NCI-H748 (cell line): ENCODE results near the gene PRKCE.

ENCODE experiments used
- DNase-seq: peaks from one replicate; lab custom pipeline; 2025; ENCODE audit not compliant: unreplicated experiment; lab: John Stamatoyannopoulos, UW

Gene PRKCE

DNA sequence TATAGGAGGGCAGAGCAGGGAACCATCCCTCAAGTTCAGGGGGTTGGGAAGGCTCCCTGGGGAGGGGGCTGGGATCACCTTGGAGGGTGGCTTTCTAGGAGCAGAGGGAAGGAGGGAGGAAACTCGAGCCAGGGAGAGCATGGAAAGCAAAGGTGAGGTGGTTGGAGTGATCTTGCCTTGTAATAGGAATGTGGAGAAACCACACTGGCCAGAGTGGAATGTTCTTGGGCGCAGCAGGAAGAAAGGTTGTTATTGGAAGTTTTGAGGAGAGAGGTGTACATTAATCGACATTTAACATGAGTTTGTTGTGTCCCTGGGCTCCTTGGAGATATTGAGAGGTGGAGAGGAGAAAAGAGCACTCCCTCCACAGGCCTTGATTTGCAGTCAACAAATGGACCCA lies 272.2 kb downstream of the PRKCE start:
- DNase-seq: no peak

DNA sequence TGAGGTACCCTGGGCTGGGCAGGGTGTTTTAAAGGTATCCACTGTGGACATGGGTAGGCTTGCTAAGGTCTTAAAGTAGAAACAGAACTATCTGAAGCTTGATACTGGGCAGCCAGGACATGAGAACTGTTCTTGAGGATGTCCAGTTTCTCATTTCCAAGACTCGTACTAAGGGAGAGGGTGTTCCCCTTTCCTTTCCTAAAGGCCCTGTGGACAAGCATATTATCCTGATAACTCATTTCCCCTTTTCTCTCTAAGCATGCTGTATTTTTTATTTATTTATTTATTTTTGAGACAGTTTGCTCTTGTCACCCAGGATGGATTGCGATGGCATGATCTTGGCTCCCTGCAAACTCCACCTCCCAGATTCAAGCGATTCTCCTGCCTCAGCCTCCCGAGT lies 273.6 kb downstream of the PRKCE start:
- DNase-seq: no peak

DNA sequence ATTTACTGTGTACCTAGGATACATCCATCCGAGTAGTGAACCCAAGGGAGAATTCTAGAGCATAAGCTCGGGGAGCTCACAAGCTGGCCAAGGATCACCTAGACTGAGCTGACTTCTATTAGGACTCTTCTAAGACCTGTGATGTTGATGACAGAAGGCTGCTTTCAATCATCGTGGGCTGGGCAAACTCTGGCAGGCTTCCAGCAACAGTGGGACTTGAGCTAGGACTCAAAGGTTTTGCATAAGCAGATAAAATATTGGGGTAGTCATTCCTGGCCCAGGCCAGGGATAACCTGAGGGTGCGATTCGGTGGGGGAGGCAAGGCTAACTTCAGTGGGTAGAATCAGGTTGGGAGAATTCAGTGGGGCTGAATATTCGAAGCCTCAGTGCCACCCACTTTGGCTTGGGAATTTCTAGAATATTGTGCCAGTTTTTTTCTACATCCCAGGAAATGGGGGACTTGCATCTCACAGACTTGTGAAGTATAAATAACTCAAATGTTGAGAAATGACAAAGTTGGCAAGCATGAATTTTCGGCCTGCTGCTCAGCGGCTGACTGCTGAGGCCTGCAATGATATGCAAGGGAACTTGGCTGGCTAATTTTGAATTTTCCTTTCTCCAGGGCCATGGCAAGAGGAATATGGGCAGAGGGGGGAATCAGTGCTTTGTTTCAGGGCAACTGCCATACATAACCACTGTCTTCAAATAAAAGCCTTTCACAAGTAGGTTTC lies 274.3 kb downstream of the PRKCE start:
- DNase-seq: no peak

DNA sequence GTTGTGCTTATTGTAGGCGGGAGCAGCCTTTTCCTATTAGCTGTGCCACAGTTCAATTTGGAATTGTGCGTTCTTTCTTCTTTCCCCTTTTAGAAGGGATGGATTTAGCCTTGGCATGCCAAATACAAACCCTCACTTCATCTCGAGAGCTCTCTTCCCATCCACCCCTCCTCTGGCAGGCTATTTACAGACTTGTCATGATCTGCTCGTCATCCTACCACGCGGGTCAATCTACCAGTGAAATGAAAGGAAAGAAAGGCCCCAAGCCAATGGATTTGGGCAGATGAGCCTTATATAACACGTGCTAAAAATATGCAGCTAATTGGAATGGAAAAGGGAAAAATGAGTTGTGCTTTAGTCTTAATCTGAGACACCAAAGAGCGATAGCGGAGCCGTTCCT lies 277.5 kb downstream of the PRKCE start:
- no peak for DNase-seq

DNA sequence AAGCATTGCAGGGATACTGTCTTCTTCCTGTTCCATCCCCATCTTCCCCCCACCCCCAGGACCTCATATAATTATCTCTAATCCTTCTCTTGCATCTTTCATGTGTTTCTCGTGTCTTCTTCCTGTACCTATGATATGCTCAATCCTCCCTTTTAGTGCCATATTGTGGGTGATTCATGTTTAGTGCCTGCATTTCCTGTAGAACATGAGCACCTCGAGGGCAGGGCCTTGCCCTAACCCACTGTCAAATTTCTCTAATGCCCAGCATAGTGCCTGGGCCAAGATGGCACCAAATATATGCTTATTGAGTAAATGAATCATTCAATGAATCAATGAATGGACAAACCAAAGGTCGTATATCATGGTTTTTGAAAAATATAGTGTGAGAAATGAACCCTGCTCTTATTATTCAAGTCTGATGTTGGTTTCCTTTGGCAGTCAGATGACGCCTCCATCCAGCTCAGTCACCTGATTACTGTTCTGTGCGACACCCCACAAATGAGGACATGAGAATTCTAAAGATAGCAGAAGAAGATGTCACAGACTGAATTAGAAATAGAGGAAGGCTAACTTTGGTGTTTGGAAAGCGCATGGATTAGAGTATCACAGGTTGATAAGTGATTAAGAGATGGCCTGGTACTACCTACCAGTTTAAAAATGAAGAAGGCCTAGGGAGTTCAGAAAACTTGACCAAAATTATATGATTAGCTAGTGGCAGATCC lies 278.4 kb downstream of the PRKCE start:
- no peak for DNase-seq

DNA sequence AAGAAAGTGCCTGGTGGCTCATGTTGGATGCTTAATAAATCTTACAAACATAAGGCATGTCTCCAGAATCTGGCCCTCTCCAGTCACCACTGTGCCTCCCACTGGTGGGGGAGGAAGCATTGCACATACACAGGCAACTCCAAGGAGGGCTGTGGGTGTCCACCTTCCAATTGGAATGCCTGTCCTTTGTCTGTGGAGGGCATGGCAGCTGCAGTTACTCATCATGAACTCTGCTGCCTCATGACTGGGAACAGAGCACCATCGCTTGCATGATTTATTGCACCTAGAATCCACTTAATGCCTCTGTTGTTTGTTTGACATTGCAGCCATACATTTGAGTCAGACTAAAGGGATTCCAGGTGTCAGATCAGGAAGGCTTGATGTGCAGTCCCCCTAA lies 278.9 kb downstream of the PRKCE start:
- peak; percentile 58 for DNase-seq

DNA sequence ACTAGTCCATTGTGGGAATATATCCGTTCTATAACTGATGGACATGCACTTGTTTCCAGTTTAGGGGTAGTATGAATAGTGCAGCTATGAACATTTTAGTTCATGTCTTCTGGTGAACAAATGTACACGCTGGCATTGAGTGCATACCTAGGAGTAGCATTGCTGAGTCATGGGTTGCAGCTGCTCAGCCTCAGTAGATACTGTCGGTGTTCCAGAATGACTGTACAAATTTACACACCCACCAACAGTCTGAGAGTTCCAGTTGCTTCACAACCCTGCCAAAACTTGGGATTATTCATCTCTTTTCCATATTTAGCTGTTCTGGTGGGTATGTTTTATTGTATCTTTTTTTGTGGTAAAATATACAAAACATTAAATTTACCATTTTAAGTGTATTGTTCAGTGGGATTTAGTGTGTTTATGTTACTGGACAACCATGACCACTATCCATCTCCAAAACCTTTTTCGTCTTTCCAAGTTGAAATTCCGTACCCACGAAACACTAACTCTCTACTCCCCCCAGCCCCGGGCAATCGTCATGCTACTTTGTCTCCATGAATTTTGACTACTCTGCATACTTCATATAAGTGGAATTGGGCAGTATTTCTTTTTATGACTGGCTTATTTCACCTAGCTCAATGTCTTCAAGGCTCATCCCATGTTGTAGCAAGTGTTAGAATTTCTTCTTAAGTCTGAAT lies 281.0 kb downstream of the PRKCE start:
- DNase-seq: no peak

DNA sequence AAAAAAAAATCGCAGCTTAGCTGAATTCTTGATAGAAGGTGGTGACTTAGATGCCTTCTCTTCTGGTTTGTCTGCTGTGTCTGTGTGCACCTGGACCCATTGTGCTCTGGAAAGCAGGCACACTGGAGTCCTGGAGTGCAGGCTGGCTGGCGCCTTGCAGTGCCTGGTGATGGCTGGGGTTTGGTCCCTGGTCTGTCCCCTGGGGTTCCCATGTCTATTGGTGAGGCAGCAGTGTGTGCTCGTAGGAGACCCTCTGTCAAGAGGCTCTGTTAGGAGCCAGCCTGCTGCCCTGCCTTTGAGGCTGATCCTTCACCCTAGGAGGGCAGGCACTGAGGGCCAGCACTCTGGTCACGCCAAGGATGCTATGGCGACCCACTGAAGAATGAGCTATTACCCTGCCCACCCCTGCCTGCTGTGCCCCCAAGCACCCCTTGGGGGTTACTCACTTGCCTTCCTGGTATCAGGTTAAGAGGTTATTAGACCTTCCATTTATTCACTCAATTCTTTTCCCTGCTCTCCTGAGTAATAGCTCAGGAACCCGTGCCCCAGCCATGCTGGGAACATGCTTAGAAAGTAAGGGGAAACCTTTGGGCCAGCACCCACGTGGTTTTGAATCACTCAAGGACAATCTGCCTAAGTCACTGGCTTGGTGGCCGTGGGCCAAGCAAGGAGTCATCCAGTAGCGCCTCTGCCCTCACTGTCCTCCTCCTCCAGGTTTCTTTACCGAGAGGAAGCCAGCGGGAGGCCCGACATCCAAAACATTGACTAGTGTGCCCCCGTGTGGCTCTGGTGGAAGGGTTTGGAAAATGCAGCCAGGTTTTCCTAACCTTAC lies 284.5 kb downstream of the PRKCE start:
- DNase-seq: peak; percentile 76

DNA sequence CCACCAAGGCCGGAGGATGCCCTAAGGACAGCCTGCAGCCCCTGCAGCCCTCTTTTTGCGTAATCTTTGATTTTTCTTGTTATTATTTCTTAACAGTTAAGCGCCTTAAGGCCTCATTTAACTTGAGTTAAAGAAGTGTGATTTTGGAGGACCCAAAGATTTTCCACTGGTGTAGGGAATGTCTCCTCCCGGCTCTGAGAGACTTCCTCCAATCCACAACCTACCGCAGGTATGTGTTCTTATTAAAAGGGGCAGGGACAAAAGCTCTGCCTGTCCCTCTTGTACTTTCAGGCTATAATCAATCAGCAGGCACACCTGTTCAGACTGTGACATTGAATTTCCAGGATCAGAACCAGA lies 285.1 kb downstream of the PRKCE start:
- DNase-seq: no peak

DNA sequence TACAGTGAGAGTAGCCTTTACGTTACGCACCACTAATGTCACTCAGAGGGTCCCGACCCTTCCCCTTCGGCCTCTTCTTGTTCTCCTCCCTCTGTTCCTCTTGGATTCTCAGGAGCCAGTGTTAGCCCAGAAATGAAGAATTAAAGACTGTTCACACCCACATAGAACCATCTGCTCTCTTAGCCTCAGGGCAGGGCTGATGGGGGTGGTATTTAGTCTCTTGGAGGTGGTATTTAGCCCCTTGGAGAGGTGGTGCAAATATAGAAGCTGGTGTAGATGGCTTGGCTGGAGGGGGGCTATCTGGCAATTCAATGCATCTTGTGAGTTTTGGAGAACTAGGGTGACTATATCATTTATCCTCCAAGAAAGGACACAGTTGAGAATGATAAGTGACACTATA lies 286.5 kb downstream of the PRKCE start:
- DNase-seq: no peak

DNA sequence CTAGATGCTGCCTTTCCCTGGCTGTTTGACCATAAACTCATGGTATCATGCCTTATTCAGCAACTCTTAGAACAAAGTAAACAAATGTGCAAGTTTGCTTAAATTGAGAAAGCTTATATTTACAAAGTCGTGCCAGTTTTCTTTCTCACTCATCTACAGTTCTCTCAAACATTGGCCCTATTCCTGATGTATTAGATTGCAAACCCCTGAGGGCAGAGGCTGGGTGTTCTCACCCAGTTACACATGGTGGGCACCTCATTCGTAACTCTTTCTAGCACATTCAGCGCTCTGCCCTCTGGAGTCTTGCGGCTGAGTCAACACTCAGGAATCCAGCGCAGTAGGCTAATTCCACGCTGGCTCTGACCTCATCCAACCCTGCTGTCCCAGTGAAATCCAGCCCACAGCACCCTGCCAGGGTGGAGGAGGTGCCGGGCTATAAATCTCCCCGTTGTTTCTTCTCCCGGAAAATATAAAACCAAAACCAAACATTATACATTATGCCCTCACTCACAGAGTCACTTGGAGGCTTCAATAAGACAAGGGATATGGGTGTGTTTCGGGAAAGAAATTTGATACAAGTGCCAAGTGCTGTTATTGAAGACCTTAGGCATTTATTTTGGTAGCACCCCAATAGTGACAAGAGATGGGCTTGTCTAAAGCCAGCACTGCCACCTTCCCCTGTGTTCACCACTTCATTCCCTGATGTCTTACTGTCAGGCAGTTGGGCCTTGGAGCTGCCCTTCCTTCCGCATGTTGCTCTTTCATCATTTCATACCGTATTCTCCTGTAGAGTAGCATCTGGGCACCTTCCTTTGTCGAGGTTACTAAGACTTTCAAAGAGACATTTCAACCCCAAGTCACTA lies 287.4 kb downstream of the PRKCE start:
- DNase-seq: peak; percentile 20

DNA sequence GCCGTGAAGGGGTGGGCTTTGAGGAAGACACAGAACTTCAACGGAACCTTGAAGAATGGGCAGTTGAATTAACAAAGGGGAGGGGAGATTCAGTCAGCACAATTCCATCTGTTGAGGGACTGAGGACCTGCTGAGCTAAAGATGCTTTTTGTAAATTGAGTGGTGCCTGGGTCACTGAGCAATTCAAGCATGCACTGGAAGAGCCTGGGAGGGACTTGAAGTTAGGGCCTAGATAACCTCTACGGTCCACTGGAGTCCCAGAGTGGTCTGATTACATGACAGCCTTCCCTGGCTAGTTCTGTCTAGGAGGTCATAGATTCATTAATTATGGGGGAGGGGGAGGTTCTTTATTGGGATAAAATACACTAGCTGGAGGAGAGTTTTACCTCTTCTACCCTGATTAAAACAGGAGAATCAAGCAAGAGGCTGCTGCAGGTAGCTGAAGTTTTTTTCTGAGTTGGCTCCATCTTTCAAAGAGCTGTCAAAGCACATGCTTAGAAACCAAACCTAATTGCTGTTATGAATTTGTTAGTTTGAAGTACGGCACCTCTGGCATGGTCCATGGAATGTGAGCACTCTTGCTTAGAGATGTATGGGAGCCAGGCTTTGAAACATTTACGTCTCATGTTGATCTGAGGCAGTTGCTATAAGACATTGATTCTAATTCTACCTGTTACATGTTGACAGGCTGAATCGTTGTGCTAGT lies 290.2 kb downstream of the PRKCE start:
- DNase-seq: no peak

DNA sequence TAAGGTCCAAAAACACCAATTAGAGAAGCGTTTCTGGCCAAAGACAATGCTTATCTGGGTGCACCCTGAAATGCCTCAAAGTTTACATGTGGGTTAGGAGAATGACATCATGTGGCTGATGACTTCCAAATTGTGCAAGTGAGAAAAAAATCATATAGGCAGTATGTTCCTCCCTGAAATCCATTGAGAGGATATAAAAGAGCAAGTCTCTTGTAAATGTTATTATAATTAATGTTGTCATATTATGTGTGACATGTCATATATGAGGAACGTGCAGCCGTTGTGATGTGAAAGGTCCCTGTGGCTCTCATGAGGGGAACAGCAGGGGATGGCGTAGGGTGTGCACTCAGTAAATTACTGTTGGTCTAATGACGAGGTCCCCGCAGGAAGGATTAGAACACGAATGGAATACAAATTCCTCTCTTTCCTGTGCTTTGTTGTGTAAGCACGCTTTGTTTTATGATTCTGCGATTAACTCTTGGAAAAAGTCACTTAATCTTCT lies 290.8 kb downstream of the PRKCE start:
- no peak for DNase-seq

DNA sequence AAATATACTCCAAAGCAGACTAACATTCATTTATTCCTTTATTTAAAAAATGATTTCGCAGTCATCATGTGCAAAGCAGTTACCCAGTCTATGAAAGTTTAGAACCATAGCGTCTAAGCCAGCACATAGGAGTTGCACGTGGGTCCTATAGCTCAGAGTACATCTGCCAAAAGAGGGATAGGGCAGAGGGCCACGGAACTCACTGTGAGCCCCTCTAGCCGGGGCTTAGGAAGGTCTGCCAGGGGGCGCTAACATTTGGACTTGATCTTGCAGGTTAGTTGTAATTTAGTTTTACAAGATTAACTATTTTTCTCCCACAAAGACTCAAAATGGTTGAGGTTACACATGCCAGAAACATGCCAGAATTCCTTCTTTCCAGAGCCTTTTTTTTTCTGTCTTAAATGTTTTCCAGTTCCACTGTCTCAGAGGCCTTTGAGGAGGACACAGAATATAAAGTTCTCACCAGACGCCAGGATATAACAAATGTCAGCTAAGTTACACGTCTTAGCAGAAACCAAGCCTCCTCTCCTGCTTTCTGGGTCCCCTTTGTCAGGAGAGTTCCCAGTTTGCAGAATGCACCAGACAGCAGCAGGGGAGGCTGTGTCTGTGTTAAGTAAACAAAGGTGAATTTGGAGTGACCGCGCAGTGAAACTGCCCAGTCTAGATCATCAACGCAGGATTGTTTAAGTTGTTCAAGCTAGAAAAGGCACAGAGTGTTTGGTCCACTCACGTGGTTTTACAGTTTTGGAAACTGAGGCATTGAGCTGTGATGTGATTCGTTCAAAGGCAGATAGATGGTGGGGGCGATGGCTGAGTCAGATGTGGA lies 292.0 kb downstream of the PRKCE start:
- peak; percentile 24 for DNase-seq

DNA sequence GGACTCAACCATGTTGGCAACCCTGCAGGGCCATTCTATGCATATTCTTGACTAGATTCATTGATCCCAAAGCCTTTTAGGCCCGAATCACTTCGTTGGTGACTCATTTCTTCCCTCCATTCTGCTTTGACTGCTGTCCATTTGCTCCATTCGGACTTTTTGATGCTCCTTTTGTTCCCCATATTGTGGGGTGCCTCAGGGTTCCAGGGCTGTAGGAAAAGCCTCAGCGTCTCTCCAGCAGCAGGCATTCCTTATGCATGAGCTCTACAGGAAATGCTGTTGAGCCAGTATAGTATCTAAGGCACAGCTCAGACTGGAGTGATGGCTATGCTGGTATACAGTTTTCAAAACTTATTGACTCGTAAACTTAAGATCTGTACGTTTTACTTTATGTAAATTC lies 292.6 kb downstream of the PRKCE start:
- no peak for DNase-seq

DNA sequence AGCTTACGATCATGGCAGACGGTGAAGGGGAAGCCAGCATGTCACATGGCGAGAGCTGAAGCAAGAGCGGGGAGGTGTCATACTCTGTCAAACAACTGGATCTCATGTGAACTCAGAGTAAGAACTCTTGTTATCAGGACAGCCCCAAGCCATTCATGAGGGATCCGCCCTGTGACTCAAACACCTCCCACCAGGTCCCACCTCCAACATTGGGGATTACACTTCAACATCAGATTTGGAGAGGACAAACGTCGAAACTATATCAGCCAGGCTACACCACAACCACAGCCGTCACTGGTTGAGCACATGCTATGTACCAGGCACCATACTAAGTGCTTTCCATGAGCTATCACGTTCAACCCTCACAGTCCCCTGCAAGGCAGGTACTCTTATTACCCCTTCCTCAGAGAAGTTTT lies 293.8 kb downstream of the PRKCE start:
- DNase-seq: no peak

DNA sequence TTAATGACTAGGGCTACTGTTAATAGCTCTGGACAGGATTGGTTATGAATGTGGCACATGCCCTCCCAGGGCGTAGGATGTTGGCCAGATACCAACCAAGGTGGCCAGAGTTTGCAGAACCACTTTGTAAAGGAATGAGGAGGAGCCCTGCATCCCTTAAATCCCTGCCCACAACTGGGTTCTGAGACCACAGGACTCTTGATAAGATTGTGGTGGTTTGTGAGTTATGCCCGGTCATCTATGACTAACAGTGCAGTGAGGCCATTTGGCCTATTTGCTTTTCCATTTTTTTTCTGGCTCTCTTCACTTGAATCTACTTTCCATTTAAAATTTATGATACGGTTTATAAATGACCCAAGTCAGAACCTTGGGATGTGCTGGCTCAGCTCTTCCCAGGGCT lies 294.5 kb downstream of the PRKCE start:
- no peak for DNase-seq

DNA sequence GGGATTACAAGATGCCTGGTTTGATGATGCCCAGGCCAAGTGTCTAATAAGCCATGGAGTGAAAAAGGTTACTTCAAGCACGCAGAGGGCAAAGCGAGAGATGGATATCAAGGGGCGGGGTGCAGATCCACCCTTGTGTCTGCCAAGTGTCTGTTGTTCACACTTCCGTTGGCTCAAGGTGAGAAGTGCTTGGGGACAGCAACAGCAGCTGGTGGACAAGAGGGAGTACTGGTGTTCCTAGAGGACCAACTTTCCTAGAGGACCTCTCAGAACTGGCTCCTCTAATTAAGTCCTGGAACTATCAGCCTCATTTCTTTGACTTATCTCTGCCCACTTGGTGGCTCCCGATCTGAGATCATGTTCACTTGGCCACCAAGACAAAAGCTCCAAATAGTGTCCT lies 299.1 kb downstream of the PRKCE start:
- DNase-seq: no peak
